H1 (cell line): ENCODE data around the gene PTEN. TPM values are rescaled to one million over a fixed set of nuclear protein-coding genes. Genes with fewer than 3 reads are reported as not detected.

Source experiments
- CTCF ChIA-PET: fragments of 300-600 bp; sonication (Branson Sonifier 250); formaldehyde crosslinking; loops from one replicate; lab custom pipeline; 2021; ENCODE audit not compliant: partially characterized antibody; lab: Charles Lee
- POLR2A ChIA-PET: fragments of 300-600 bp; sonication (Branson Sonifier 250); formaldehyde crosslinking; loops from one replicate; lab custom pipeline; 2021; ENCODE audit warnings: inconsistent platforms; ENCODE audit not compliant: partially characterized antibody; lab: Charles Lee
- DNase-seq, 2 experiments: peaks; one replicate each; pipeline versions ENCODE4 v3.0.0 to v3.0.0-alpha.2; 2010 to 2022; ENCODE audit warnings: low spot score in 2 of 2, low read depth in 1 of 2, mixed read lengths in 1 of 2
- FAIRE-seq: peaks from 2 replicates; lab custom pipeline; 2011; peaks lifted over from hg19 to GRCh38; lab: Jason Lieb, UNC
- H2AFZ ChIP-seq: 2 replicates; pipeline ENCODE4 v1.8.1; 2012; ENCODE audit warnings: low read length, inconsistent platforms
- H2AK5ac ChIP-seq: 2 replicates; pipeline ENCODE4 v1.6.1; 2013; ENCODE audit warnings: low read depth, low read length
- H2BK120ac ChIP-seq: replicated peaks from 2 replicates; pipeline ENCODE3; 2013; ENCODE audit warnings: low read depth, low read length, inconsistent platforms
- H2BK12ac ChIP-seq: 2 replicates; pipeline ENCODE4 v1.6.1; 2013; ENCODE audit warnings: low read depth, low read length
- H2BK15ac ChIP-seq: 2 replicates; pipeline ENCODE4 v1.6.1; 2013; ENCODE audit warnings: low read length
- H2BK20ac ChIP-seq: 2 replicates; pipeline ENCODE4 v1.6.1; 2013; ENCODE audit warnings: low read length
- H2BK5ac ChIP-seq: 2 replicates; pipeline ENCODE4 v1.6.1; 2013; ENCODE audit warnings: low read depth, low read length
- H3K14ac ChIP-seq: 2 replicates; pipeline ENCODE4 v1.6.1; 2013; ENCODE audit warnings: inconsistent platforms; ENCODE audit not compliant: insufficient read length
- H3K18ac ChIP-seq: 2 replicates; pipeline ENCODE4 v1.6.1; 2013; ENCODE audit warnings: low read length; ENCODE audit errors: extremely low read depth
- H3K23ac ChIP-seq: 2 replicates; pipeline ENCODE4 v1.6.1; 2013; ENCODE audit warnings: inconsistent platforms; ENCODE audit not compliant: insufficient read length
- H3K23me2 ChIP-seq: 2 replicates; pipeline ENCODE4 v1.6.1; 2013; ENCODE audit warnings: low read depth, low read length
- H3K27ac ChIP-seq: 2 replicates; pipeline ENCODE4 v1.6.1; 2011; ENCODE audit warnings: low read depth, low read length, inconsistent platforms
- H3K27me3 ChIP-seq, 4 experiments: replicated peaks in 1 of 4; 1 replicate in 1 of 4; 2 replicates in 3 of 4; pipeline versions ENCODE4 v1.6.1 to v1.8.1; 2011 to 2013; ENCODE audit warnings: low read length in 3 of 4, mild to moderate bottlenecking in 3 of 4, inconsistent platforms in 2 of 4, mixed read lengths in 2 of 4, moderate library complexity in 1 of 4; ENCODE audit not compliant: control insufficient read depth in 3 of 4, insufficient read depth in 3 of 4; ENCODE audit errors: extremely low read depth in 1 of 4
- H3K36me3 ChIP-seq, 4 experiments: 2 replicates each; pipeline versions ENCODE4 v1.6.1 to v1.8.1; 2011 to 2013; ENCODE audit warnings: mild to moderate bottlenecking in 4 of 4, low read length in 3 of 4, moderate library complexity in 2 of 4, control low read depth in 1 of 4, inconsistent platforms in 1 of 4; ENCODE audit not compliant: insufficient read depth in 4 of 4, control insufficient read depth in 2 of 4
- H3K4ac ChIP-seq: replicated peaks from 2 replicates; pipeline ENCODE3; 2013; ENCODE audit warnings: low read length, low read depth, mixed read lengths, inconsistent platforms; ENCODE audit not compliant: insufficient read length
- H3K4me1 ChIP-seq, 4 experiments: replicated peaks in 1 of 4; 1 replicate in 1 of 4; 2 replicates in 3 of 4; pipeline versions ENCODE4 v1.6.1 to v1.8.1; 2011 to 2013; ENCODE audit warnings: low read length in 3 of 4, inconsistent platforms in 2 of 4, mixed read lengths in 1 of 4; ENCODE audit not compliant: insufficient read depth in 4 of 4, control insufficient read depth in 3 of 4
- H3K4me2 ChIP-seq, 2 experiments: 2 replicates each; pipeline versions ENCODE4 v1.6.1 to v1.8.1; 2011 to 2013; ENCODE audit warnings: low read depth in 2 of 2, low read length in 2 of 2, control low read depth in 1 of 2, inconsistent platforms in 1 of 2, mild to moderate bottlenecking in 1 of 2; ENCODE audit not compliant: insufficient read depth in 1 of 2
- H3K4me3 ChIP-seq, 4 experiments: fragments of 200-600, 300-600 bp in 1 of 4; sonication (generic), shearing (Covaris generic), sonication (Bioruptor Twin) in 1 of 4; 2 replicates each; pipeline versions ENCODE4 v1.5.1 to v1.8.1; 2011 to 2016; ENCODE audit warnings: low read length in 4 of 4, low read depth in 3 of 4, control low read depth in 2 of 4, inconsistent platforms in 2 of 4, mild to moderate bottlenecking in 2 of 4, mixed read lengths in 1 of 4, moderate library complexity in 1 of 4; ENCODE audit not compliant: insufficient read depth in 2 of 4; ENCODE audit errors: extremely low read depth in 1 of 4
- H3K56ac ChIP-seq: replicated peaks from 2 replicates; pipeline ENCODE3; 2013; ENCODE audit warnings: low read depth, mild to moderate bottlenecking, mixed read lengths, low read length, inconsistent platforms; ENCODE audit not compliant: insufficient read length
- H3K79me1 ChIP-seq: 2 replicates; pipeline ENCODE4 v1.6.1; 2013; ENCODE audit warnings: low read depth, low read length, control low read depth
- H3K79me2 ChIP-seq, 2 experiments: 2 replicates each; pipeline versions ENCODE4 v1.6.1 to v1.8.1; 2012 to 2013; ENCODE audit warnings: low read length in 2 of 2, mild to moderate bottlenecking in 2 of 2, inconsistent platforms in 1 of 2; ENCODE audit not compliant: insufficient read depth in 2 of 2, control insufficient read depth in 1 of 2
- H3K9ac ChIP-seq, 4 experiments: replicated peaks in 1 of 4; 1 replicate in 1 of 4; 2 replicates in 3 of 4; pipeline versions ENCODE4 v1.6.1 to v1.8.1; 2011 to 2013; ENCODE audit warnings: low read depth in 3 of 4, low read length in 3 of 4, control low read depth in 2 of 4, mild to moderate bottlenecking in 2 of 4, moderate library complexity in 2 of 4, inconsistent platforms in 1 of 4; ENCODE audit errors: extremely low read depth in 1 of 4
- H3K9me3 ChIP-seq, 2 experiments: 2 replicates each; pipeline versions ENCODE4 v1.6.1 to v1.8.1; 2012 to 2013; ENCODE audit warnings: mild to moderate bottlenecking in 2 of 2, moderate library complexity in 2 of 2, control low read depth in 1 of 2, inconsistent platforms in 1 of 2, low read depth in 1 of 2, low read length in 1 of 2, mixed read lengths in 1 of 2; ENCODE audit not compliant: insufficient read depth in 2 of 2
- H4K20me1 ChIP-seq, 2 experiments: replicated peaks in 1 of 2; 2 replicates each; pipeline versions ENCODE3 to v1.8.1; 2011 to 2013; ENCODE audit warnings: inconsistent platforms in 2 of 2, low read length in 2 of 2, mild to moderate bottlenecking in 1 of 2; ENCODE audit not compliant: insufficient read depth in 2 of 2, control insufficient read depth in 1 of 2
- H4K5ac ChIP-seq: 2 replicates; pipeline ENCODE4 v1.6.1; 2013; ENCODE audit warnings: low read length, low read depth, mixed read lengths, inconsistent platforms; ENCODE audit not compliant: insufficient read length
- H4K8ac ChIP-seq: 2 replicates; pipeline ENCODE4 v1.8.0; 2013; ENCODE audit warnings: mild to moderate bottlenecking, moderate library complexity, low read length, inconsistent platforms; ENCODE audit not compliant: insufficient read depth; ENCODE audit errors: extremely low read depth
- H4K91ac ChIP-seq: replicated peaks from 2 replicates; pipeline ENCODE3; 2013; ENCODE audit warnings: low read length, mixed read lengths, inconsistent platforms; ENCODE audit not compliant: insufficient read length
- WGBS, 2 experiments: shearing (Covaris generic) in 1 of 2; methylation state at CpG; one replicate each; pipeline versions ENCODE4 v1.1.6 to v1.1.7; 2013 to 2015; ENCODE audit warnings: low lambda C conversion rate in 2 of 2, mixed read lengths in 2 of 2, inconsistent platforms in 1 of 2, low coverage in 1 of 2, missing lambda C conversion rate in 1 of 2; ENCODE audit not compliant: insufficient replicate concordance in 2 of 2, insufficient coverage in 1 of 2, insufficient read length in 1 of 2; ENCODE audit errors: extremely low coverage in 1 of 2, missing lambda C conversion rate in 1 of 2; 5-methylcytosine and 5-hydroxymethylcytosine counted together
- polyA plus RNA-seq, 7 experiments: library from polyadenylated mRNA; depleted of rRNA in 3 of 7; stranded (reverse) in 5 of 7; unstranded in 2 of 7; fragments of >200 nt in 5 of 7; fragments of 200-250 nt in 2 of 7; gene quantifications; 1 replicate in 5 of 7; 2 replicates in 1 of 7; 4 replicates in 1 of 7; pipeline versions ENCODE4 v1.2.1 to v1.2.3, GENCODE V29; 2011 to 2013; ENCODE audit warnings: missing spikeins in 2 of 7, mixed read lengths in 2 of 7
- total RNA-seq: library from RNA; stranded (reverse); fragmentation: NEBNext Ultra II Directional; extraction: Animal tissue kit (Norgen Biotek cat#: 25700); gene quantifications from 2 replicates; pipeline ENCODE4 v1.2.1, GENCODE V29; 2021

The PTEN gene
- total and polyA plus RNA-seq, 2 of the 8 experiments (the other 6 are each of a cell fraction or from before 2014, with no cell fraction given): 6.3 to 48.7 TPM

DNA sequence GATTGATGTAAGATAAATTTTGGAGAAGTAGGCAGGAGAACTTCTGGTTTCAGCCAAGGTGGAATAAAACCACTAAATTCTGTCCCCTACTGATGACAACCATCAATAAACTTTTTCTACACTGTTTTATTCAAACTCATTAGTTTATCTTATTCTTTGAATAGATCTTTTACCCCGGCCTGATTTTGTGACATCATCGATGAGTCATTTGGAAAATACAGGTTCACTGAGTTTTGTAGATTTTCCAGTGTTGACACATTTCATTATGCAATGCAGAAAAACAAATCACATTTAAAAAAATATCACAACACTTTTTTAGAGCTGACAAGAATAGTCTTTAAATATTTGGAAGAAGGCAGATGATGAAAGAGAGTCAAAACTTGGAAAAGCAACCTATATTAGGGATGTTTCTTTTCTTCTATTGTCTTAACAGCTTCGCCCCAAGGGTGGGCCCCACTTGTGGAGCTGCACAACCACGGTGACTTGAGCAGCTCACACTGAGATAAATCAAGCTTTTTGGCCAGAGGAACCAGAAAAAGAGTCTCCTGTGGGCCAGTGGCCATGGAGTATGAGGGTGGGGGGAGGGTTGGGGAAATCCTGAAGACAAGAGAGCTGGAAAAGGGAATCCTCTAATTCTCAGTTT, 112.8 kb downstream of the PTEN start:
- H3K9ac ChIP-seq: no peak overlapping the region
- H3K36me3 ChIP-seq: no peaks in the 10 kb centered on the region
- no peak overlapping the region for H3K4me2 ChIP-seq
- no peak overlapping the region for H3K4me3 ChIP-seq
- H3K9me3 ChIP-seq: no peaks in the 10 kb centered on the region
- no peaks in the 10 kb centered on the region for H3K23me2 ChIP-seq
- H3K27me3 ChIP-seq: no peaks in the 10 kb centered on the region
- H3K79me1 ChIP-seq: no peaks in the 10 kb centered on the region
- H4K5ac ChIP-seq: peak overlapping the region; percentile 53
- H3K23ac ChIP-seq: no peak overlapping the region
- no peak overlapping the region for H3K14ac ChIP-seq
- DNase-seq (no peak), FAIRE-seq (no peak)
- H3K79me2 ChIP-seq: no peaks in the 10 kb centered on the region
- no peak overlapping the region for H2AFZ ChIP-seq
- H4K91ac ChIP-seq: no peak overlapping the region
- H2BK5ac ChIP-seq: peak overlapping the region; percentile 22; the same call in 1 of the 2 replicates
- ChIA-PET CTCF (interaction anchor here (0.6 kb wide), 1 partner anchor 44 kb away, joined by 3 read pairs; no protein-coding TSS in a partner anchor), POLR2A (interaction anchor here (0.6 kb wide), 1 partner anchor 8 kb away, joined by 3 read pairs; no protein-coding TSS in a partner anchor)
- whole genome bisulfite sequencing, 2 experiments: 76% methylated on average over 4 of the region's 4 CpGs; no CpG with 5 or more reads in 1 of the 2 experiments
- H3K56ac ChIP-seq: no peak overlapping the region
- 0 out of 2 replicates have a peak overlapping the region, but pooled peaks have one; percentile 44 for H2AK5ac ChIP-seq
- H3K4ac ChIP-seq: no peak overlapping the region
- H3K27ac ChIP-seq: no peak overlapping the region
- no peak overlapping the region; the same call in 1 of the 2 replicates for H3K18ac ChIP-seq
- peak overlapping the region; percentile 24 for H2BK120ac ChIP-seq
- H4K20me1 ChIP-seq: no peaks in the 10 kb centered on the region
- no peak overlapping the region for H2BK15ac ChIP-seq
- H4K8ac ChIP-seq: no peak overlapping the region
- H2BK20ac ChIP-seq: peak overlapping the region; percentile 83
- H2BK12ac ChIP-seq: 0 out of 2 replicates have a peak overlapping the region, but pooled peaks have one; percentile 46
- H3K4me1 ChIP-seq: peaks cover 0 to 36% (median 16%) of the 10 kb centered on the region in 4 experiments; a peak in 6 of 7 replicates
